ENCODE measurements around the gene HSDL2. TPM values are rescaled to one million over a fixed set of nuclear protein-coding genes. Genes with fewer than 3 reads are reported as not detected.

HSDL2 gene
- total and polyA plus RNA-seq, 4 donors, result 22.5 to 58.6 (median 34.8) TPM

DNA sequence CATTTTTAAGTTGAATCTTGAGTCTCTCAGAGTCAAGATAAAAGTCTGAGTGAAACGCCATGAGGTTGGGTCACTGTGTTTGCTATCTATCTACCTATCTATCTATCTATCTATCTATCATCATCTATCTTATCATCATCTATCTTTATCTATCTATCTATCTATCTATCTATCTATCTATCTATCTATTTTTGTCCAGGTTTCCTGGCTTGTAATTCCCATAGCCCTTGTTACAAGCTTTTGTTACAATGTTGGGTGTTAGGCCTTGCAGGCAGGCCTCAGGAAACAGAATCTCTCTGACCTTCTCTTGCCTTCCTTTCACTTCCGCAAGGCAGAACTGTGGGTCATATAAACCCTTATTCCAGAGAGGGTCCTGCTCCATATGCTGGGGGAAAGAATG, 94.1 kb downstream of the HSDL2 start:
- Histone ChIP-seq H3K4me1 (ENCODE audit: control insufficient read depth in 5 of 5, insufficient read depth in 5 of 5, low read length in 5 of 5) (no peaks in the 10 kb centered on the region), H3K36me3 (ENCODE audit: control insufficient read depth in 4 of 4, insufficient read depth in 4 of 4, low read length in 4 of 4) (peaks cover 0 to 19% (median 8%) of the 10 kb centered on the region in 4 donors), H3K4me3 (no peak overlapping the region), H3K9me3 (ENCODE audit: control insufficient read depth in 4 of 4, insufficient read depth in 3 of 4, low read length in 3 of 4) (peaks cover 0 to 5% (median 0%) of the 10 kb centered on the region in 4 donors), H3K27ac (ENCODE audit: low read depth in 1 of 2, low read length in 1 of 2) (no peak overlapping the region), H3K9ac (ENCODE audit: insufficient read depth in 1 of 2, low read length in 2 of 2) (no peak overlapping the region), H3K27me3 (ENCODE audit: control insufficient read depth in 3 of 3, insufficient read depth in 3 of 3, low read length in 2 of 3) (no peaks in the 10 kb centered on the region)
- 95 to 98% methylated on average over 2 of the region's 2 CpGs for WGBS, 2 donors
- ATAC-seq (ENCODE audit: insufficient read depth, low FRiP score), result no peak
- DNase-seq, result no peak
- TF ChIP-seq, protein P1, sequence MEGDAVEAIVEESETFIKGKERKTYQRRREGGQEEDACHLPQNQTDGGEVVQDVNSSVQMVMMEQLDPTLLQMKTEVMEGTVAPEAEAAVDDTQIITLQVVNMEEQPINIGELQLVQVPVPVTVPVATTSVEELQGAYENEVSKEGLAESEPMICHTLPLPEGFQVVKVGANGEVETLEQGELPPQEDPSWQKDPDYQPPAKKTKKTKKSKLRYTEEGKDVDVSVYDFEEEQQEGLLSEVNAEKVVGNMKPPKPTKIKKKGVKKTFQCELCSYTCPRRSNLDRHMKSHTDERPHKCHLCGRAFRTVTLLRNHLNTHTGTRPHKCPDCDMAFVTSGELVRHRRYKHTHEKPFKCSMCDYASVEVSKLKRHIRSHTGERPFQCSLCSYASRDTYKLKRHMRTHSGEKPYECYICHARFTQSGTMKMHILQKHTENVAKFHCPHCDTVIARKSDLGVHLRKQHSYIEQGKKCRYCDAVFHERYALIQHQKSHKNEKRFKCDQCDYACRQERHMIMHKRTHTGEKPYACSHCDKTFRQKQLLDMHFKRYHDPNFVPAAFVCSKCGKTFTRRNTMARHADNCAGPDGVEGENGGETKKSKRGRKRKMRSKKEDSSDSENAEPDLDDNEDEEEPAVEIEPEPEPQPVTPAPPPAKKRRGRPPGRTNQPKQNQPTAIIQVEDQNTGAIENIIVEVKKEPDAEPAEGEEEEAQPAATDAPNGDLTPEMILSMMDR (IDR thresholded peaks at IDR 0.05; ENCODE audit: control extremely low read depth, extremely low read depth), result no peak

DNA sequence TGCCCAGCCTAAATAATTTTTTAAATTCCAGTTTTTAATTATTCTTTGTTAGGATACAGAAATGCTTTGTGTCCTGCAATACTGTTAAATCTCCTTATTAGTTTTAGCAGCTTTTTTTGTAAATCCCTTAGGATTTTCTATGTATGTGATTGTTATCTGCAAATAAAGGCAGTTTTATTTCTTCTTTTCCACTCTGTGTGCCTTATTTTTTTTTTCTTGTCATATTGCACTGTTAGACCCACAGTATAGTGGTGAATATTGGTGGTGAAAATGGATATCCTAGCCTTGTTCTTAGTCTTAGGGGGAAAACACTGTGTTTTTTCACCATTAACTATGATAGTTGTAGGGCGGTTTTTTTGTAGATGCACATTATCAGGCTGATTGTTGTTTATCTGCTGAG, 95.4 kb downstream of the HSDL2 start:
- H3K9me3 ChIP-seq (ENCODE audit: control insufficient read depth in 4 of 4, insufficient read depth in 3 of 4, low read length in 3 of 4), result peaks cover 0 to 5% (median 0%) of the 10 kb centered on the region in 4 donors
- H3K4me1 ChIP-seq (ENCODE audit: control insufficient read depth in 5 of 5, insufficient read depth in 5 of 5, low read length in 5 of 5), result no peaks in the 10 kb centered on the region
- H3K36me3 ChIP-seq (ENCODE audit: control insufficient read depth in 4 of 4, insufficient read depth in 4 of 4, low read length in 4 of 4), result peaks cover 0 to 24% (median 8%) of the 10 kb centered on the region in 4 donors
- ATAC-seq (ENCODE audit: insufficient read depth, low FRiP score), result no peak
- no peak overlapping the region for H3K4me3 ChIP-seq
- DNase-seq, result no peak
- WGBS, 2 donors, result 95 to 97% methylated on average over 1 of the region's 1 CpG
- H3K27me3 ChIP-seq (ENCODE audit: control insufficient read depth in 3 of 3, insufficient read depth in 3 of 3, low read length in 2 of 3), result no peaks in the 10 kb centered on the region
- TF ChIP-seq, protein P1 (IDR thresholded peaks at IDR 0.05; ENCODE audit: control extremely low read depth, extremely low read depth), result no peak
- no peak overlapping the region for H3K9ac ChIP-seq (ENCODE audit: insufficient read depth in 1 of 2, low read length in 2 of 2)
- no peak overlapping the region for H3K27ac ChIP-seq (ENCODE audit: low read depth in 1 of 2, low read length in 1 of 2)

DNA sequence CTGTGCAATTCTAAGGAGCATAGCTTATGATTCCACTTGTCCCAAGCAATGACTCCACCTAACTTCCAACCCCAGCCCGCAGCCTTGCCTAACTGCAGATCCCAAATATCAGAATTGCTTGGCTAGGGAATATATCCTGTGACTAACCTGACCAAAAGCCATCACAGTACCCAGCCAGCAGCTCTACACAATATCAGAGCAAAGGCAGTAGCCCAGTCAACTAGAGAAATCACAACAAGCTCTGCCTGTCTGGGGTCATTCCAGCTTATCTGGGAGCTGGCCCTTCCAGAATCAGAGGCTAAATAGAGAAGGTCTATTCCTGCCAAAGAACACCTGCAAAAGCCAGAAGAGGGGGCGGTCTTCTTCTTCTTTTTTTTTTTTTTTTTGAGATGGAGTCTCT, 97.4 kb downstream of the HSDL2 start:
- TF ChIP-seq, protein P1 (IDR thresholded peaks at IDR 0.05; ENCODE audit: control extremely low read depth, extremely low read depth), result no peak
- no peaks in the 10 kb centered on the region for H3K4me1 ChIP-seq (ENCODE audit: control insufficient read depth in 5 of 5, insufficient read depth in 5 of 5, low read length in 5 of 5)

DNA sequence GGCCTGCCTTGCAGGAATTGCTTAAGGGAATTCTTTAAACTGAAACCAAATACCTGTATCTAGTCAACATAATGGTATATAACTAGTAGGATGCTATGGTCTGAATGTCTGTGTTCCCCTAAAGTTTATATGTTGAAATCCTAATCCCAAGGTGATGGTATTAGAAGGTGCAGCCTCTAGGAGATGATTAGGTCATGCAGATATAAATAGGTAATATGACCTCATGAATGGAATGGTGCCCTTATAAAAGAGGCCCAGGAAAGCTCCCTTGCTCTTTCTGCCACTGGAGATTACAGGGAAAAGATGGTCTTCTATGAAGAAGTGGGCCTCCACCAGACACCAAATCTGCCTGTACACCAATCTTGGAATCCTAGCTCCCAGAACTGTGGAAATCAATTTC, 99.3 kb downstream of the HSDL2 start:
- H3K9ac ChIP-seq (ENCODE audit: insufficient read depth in 1 of 2, low read length in 2 of 2), result no peak overlapping the region
- peaks cover 0 to 5% (median 0%) of the 10 kb centered on the region in 4 donors for H3K9me3 ChIP-seq (ENCODE audit: control insufficient read depth in 4 of 4, insufficient read depth in 3 of 4, low read length in 3 of 4)
- H3K4me3 ChIP-seq, result no peak overlapping the region
- no peaks in the 10 kb centered on the region for H3K4me1 ChIP-seq (ENCODE audit: control insufficient read depth in 5 of 5, insufficient read depth in 5 of 5, low read length in 5 of 5)
- H3K27me3 ChIP-seq (ENCODE audit: control insufficient read depth in 3 of 3, insufficient read depth in 3 of 3, low read length in 2 of 3), result no peaks in the 10 kb centered on the region
- no peak for DNase-seq
- peaks cover 0 to 19% (median 1%) of the 10 kb centered on the region in 4 donors for H3K36me3 ChIP-seq (ENCODE audit: control insufficient read depth in 4 of 4, insufficient read depth in 4 of 4, low read length in 4 of 4)
- no peak overlapping the region for H3K27ac ChIP-seq (ENCODE audit: low read depth in 1 of 2, low read length in 1 of 2)
- ATAC-seq (ENCODE audit: insufficient read depth, low FRiP score), result no peak
- TF ChIP-seq, protein P1 (IDR thresholded peaks at IDR 0.05; ENCODE audit: control extremely low read depth, extremely low read depth), result no peak

More for the DNA sequence above, 97.4 kb downstream of the HSDL2 start:
- H3K27me3 ChIP-seq (ENCODE audit: control insufficient read depth in 3 of 3, insufficient read depth in 3 of 3, low read length in 2 of 3), result no peaks in the 10 kb centered on the region
- peaks cover 0 to 5% (median 0%) of the 10 kb centered on the region in 4 donors for H3K9me3 ChIP-seq (ENCODE audit: control insufficient read depth in 4 of 4, insufficient read depth in 3 of 4, low read length in 3 of 4)
- WGBS, 2 donors, result 98 to 99% methylated on average over 2 of the region's 2 CpGs
- H3K27ac ChIP-seq (ENCODE audit: low read depth in 1 of 2, low read length in 1 of 2), result no peak overlapping the region
- no peak for ATAC-seq (ENCODE audit: insufficient read depth, low FRiP score)
- H3K36me3 ChIP-seq (ENCODE audit: control insufficient read depth in 4 of 4, insufficient read depth in 4 of 4, low read length in 4 of 4), result peaks cover 0 to 21% (median 3%) of the 10 kb centered on the region in 4 donors
- no peak overlapping the region for H3K4me3 ChIP-seq
- no peak for DNase-seq
- H3K9ac ChIP-seq (ENCODE audit: insufficient read depth in 1 of 2, low read length in 2 of 2), result no peak overlapping the region

Measured in lung (tissue), 12 donors.